DND-41 (cell line): ENCODE measurements around the gene CALML4.
"Not testable (repeated sequence)": the region's sequence is repeated elsewhere in the genome, so short reads cannot be mapped to it uniquely, and the experiment has no call there.

Experiments used
- ATAC-seq: fragments of 200-7000 bp; cut with Tn5 transposase; 3 replicates; pipeline ENCODE4 v1.9.1; 2021; ENCODE audit warnings: low read depth; ENCODE audit not compliant: insufficient read depth
- DNase-seq: peaks from one replicate; pipeline ENCODE4 v3.0.0-alpha.2; 2020
- H2AFZ ChIP-seq: 2 replicates; pipeline ENCODE4 v1.6.0; 2012; ENCODE audit warnings: low read depth, low read length
- H3K27ac ChIP-seq: 2 replicates; pipeline ENCODE4 v1.5.1; 2012; ENCODE audit warnings: low read length, inconsistent platforms
- H3K27me3 ChIP-seq: fragments of 200-600 bp; sonication (generic); 2 replicates; pipeline ENCODE4 v1.6.0; 2012; ENCODE audit warnings: low read length, mild to moderate bottlenecking, inconsistent platforms; ENCODE audit not compliant: insufficient read depth, poor library complexity
- H3K36me3 ChIP-seq: 2 replicates; pipeline ENCODE4 v1.5.1; 2012; ENCODE audit warnings: low read length, inconsistent platforms; ENCODE audit not compliant: insufficient read depth
- H3K4me1 ChIP-seq: 2 replicates; pipeline ENCODE4 v1.5.1; 2012; ENCODE audit warnings: mild to moderate bottlenecking, low read length; ENCODE audit not compliant: insufficient read depth
- H3K4me2 ChIP-seq: 2 replicates; pipeline ENCODE4 v1.6.0; 2012; ENCODE audit warnings: mild to moderate bottlenecking, moderate library complexity, low read length, inconsistent platforms; ENCODE audit not compliant: insufficient read depth
- H3K4me3 ChIP-seq, 2 experiments: fragments of 200-600 bp in 1 of 2; shearing (Covaris generic) in 1 of 2; 2 replicates each; pipeline ENCODE4 v1.5.1; 2012 to 2016; ENCODE audit warnings: inconsistent platforms in 2 of 2, low read length in 2 of 2, mild to moderate bottlenecking in 2 of 2, low read depth in 1 of 2, moderate library complexity in 1 of 2
- H3K79me2 ChIP-seq: 2 replicates; pipeline ENCODE4 v1.6.0; 2012; ENCODE audit warnings: low read length, inconsistent platforms; ENCODE audit not compliant: insufficient read depth
- H3K9ac ChIP-seq: 2 replicates; pipeline ENCODE4 v1.6.0; 2012; ENCODE audit warnings: low read depth, mild to moderate bottlenecking, inconsistent platforms, low read length, moderate library complexity
- H3K9me3 ChIP-seq: 2 replicates; pipeline ENCODE4 v1.5.1; 2012; ENCODE audit warnings: low read length, moderate library complexity, mild to moderate bottlenecking, inconsistent platforms; ENCODE audit not compliant: insufficient read depth, severe bottlenecking
- H4K20me1 ChIP-seq: 2 replicates; pipeline ENCODE4 v1.6.0; 2012; ENCODE audit warnings: low read length; ENCODE audit not compliant: insufficient read depth
- CTCF ChIP-seq: IDR thresholded peaks from 2 replicates; pipeline ENCODE4 v1.5.1; 2012; ENCODE audit warnings: borderline replicate concordance, low read length, moderate library complexity, mild to moderate bottlenecking; ENCODE audit not compliant: poor library complexity, severe bottlenecking; ENCODE audit errors: extremely low read depth
- EZH2 ChIP-seq: IDR thresholded peaks from 3 replicates; pipeline ENCODE4 v1.6.1; 2012; ENCODE audit warnings: borderline replicate concordance, low read depth, mild to moderate bottlenecking, moderate library complexity, low read length, inconsistent platforms; ENCODE audit not compliant: severe bottlenecking

Gene CALML4

DNA sequence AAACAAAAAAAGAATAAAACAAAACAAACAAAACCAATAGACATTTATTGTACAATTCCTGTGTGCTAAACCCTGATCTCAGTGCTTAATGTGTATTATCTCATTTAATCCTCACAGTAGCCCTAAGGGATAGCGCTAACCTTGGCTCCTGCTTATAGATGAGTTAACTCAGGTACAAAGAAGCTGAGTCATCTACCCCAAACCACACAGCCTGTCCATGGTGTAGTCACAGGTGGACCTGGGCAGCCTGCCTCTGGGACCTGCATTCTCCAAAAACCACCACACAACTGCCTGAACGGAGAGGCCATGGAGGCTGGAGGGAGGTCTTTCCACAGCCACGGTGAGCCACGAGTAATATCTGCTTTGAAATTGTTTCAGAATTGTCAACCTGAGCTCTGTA is 29.9 kb upstream of the CALML4 start:
- Histone ChIP-seq H2AFZ (no peak overlapping the region), H3K9ac (no peak overlapping the region), H3K4me3 (no peak overlapping the region), H3K27me3 (no peaks in the 10 kb centered on the region), H3K79me2 (no peaks in the 10 kb centered on the region), H3K4me1 (peaks cover 10% of the 10 kb centered on the region), H3K9me3 (no peaks in the 10 kb centered on the region), H3K4me2 (no peak overlapping the region), H3K36me3 (no peaks in the 10 kb centered on the region), H4K20me1 (no peaks in the 10 kb centered on the region), H3K27ac (no peak overlapping the region)
- DNase-seq (no peak), ATAC-seq (no peak)
- TF ChIP-seq CTCF (no peak), EZH2 (no peak)

DNA sequence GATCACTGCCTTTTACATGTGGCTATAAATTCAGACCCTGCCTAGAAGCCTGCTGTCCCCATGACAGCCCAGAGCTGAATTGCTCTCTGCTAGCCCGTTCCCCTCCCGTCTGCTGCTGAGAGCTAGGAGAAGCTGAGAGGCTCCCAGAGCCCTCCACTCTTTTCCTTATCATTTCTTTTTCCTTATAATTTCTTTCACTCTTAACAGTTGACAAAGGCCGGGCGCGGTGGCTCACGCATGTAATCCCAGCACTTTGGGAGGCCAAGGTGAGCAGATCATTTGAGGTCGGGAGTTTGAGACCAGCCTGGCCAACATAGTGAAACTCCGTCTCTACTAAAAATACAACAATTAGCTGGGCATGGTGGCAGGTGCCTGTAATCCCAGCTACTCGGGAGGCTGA is 29.4 kb upstream of the CALML4 start:
- H4K20me1 ChIP-seq, H3K36me3 ChIP-seq, ATAC-seq, H3K9me3 ChIP-seq, DNase-seq, H3K4me3 ChIP-seq, H3K4me2 ChIP-seq, H3K27me3 ChIP-seq, H3K79me2 ChIP-seq, H3K27ac ChIP-seq, H3K9ac ChIP-seq, H2AFZ ChIP-seq: not testable (repeated sequence)
- H3K4me1 ChIP-seq, result peaks cover 14% of the 10 kb centered on the region

GRCh38 chr15:68234060-68234459 is 28.9 kb upstream of the CALML4 start:
- Histone ChIP-seq H3K27ac (no peak overlapping the region), H3K4me1 (peaks cover 14% of the 10 kb centered on the region), H3K9ac (no peak overlapping the region), H2AFZ (no peak overlapping the region), H3K27me3 (no peaks in the 10 kb centered on the region), H4K20me1 (no peaks in the 10 kb centered on the region), H3K4me2 (no peak overlapping the region), H3K9me3 (no peaks in the 10 kb centered on the region), H3K79me2 (peaks cover 1% of the 10 kb centered on the region), H3K36me3 (no peaks in the 10 kb centered on the region), H3K4me3 (no peak overlapping the region)
- no peak for DNase-seq
- ATAC-seq, result no peak
- no peak for TF ChIP-seq CTCF
- no peak for TF ChIP-seq EZH2

DNA sequence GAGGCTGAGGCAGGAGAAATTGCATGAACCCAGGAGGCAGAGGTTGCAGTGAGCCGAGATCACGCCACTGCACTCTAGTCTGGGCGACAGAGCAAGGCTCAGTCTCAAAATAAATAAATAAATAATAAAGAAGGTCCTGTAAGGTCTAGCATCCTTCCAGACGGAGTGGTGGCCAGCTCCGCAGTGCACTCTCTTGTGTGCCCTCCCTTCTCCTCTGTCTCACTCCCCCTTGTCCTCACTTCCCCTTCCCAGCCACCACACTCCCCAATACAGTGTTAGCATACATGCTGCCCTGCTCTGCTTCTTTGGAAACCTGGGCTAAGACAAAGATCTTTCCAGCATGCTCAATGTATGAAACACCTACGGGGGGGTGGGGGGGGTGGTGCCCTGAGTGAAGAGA is 27.8 kb upstream of the CALML4 start:
- peaks cover 21% of the 10 kb centered on the region for H3K4me1 ChIP-seq
- 0 out of 2 replicates have a peak, but pooled peaks cover 4% of the 10 kb centered on the region for H4K20me1 ChIP-seq
- H3K4me3 ChIP-seq, result no peak overlapping the region
- no peak overlapping the region for H3K9ac ChIP-seq
- DNase-seq (no peak), ATAC-seq (no peak)
- H3K79me2 ChIP-seq, result peaks cover 13% of the 10 kb centered on the region
- no peak overlapping the region for H3K27ac ChIP-seq
- H2AFZ ChIP-seq, result no peak overlapping the region
- TF ChIP-seq EZH2 (no peak), CTCF (no peak)
- H3K9me3 ChIP-seq, result no peaks in the 10 kb centered on the region
- no peaks in the 10 kb centered on the region for H3K27me3 ChIP-seq
- H3K4me2 ChIP-seq, result no peak overlapping the region
- no peaks in the 10 kb centered on the region; the same call in 1 of the 2 replicates for H3K36me3 ChIP-seq
